Activated naive CD4-positive, alpha-beta T cell treated with anti-CD3 and anti-CD28 coated beads for 36 hours (primary cell): Measurements from ENCODE around the gene PARG. TPM values are rescaled to one million over a fixed set of nuclear protein-coding genes. Genes with fewer than 3 reads are reported as not detected.

Source experiments
- total RNA-seq, 2 experiments: library from RNA; stranded (reverse); gene quantifications; one replicate each; pipeline ENCODE4 v1.2.3, GENCODE V29; 2021

The PARG gene
- total RNA-seq, 2 experiments from 2014 or later: 25.4 to 27.2 TPM

Other genes with a start within 250 kb of the PARG start
- gene OGDHL, start 179.7 kb downstream of the PARG start, total RNA-seq: under 1 TPM; 0.12 to 0.37 TPM
- 10 to 100 TPM; 18.6 to 18.9 TPM for gene TIMM23B, start within 50 bp of the PARG start, total RNA-seq
- 10 to 100 TPM; 11.6 to 12.8 TPM for gene AGAP6, start 46.4 kb upstream of the PARG start, total RNA-seq
- gene WASHC2A, start 125.9 kb upstream of the PARG start, total RNA-seq: 10 to 100 TPM; 16.4 to 17.0 TPM